Adrenal gland (tissue), 12 donors: Measurements from ENCODE around the gene FAM110A. TPM values are rescaled to one million over a fixed set of nuclear protein-coding genes. Genes with fewer than 3 reads are reported as not detected.
A peak's percentile ranks its signal among the peaks of the same experiment; 100 is the strongest.

ENCODE experiments used
- DNase-seq, 7 donors: peaks; one replicate each; pipeline ENCODE4 v3.0.0-alpha.2; 2019 to 2020
- H3K27ac ChIP-seq, 5 donors: fragments of 200-600 bp; sonication (generic) in 4 of 5; 1 replicate in 3 of 5; 2 replicates in 2 of 5; pipeline versions ENCODE4 v1.5.1 to v1.8.0; 2016 to 2020; ENCODE audit warnings: mild to moderate bottlenecking in 1 of 5
- H3K27me3 ChIP-seq: fragments of 200-600 bp; 2 replicates; pipeline ENCODE4 v1.8.0; 2021
- H3K36me3 ChIP-seq, 2 donors: fragments of 200-600 bp; replicated peaks in 1 of 2; 1 replicate in 1 of 2; 2 replicates in 1 of 2; pipeline versions ENCODE4 v1.5.1 to v1.8.0; 2018 to 2022
- H3K4me1 ChIP-seq, 2 donors: fragments of 200-600 bp; replicated peaks in 1 of 2; 1 replicate in 1 of 2; 2 replicates in 1 of 2; pipeline versions ENCODE4 v1.5.1 to v1.8.0; 2018 to 2021
- H3K4me3 ChIP-seq, 4 donors: fragments of 200-600 bp; sonication (generic) in 3 of 4; one replicate each; pipeline ENCODE4 v1.5.1; 2016 to 2018
- H3K9me3 ChIP-seq, 3 donors: fragments of 200-600 bp; sonication (generic) in 1 of 3; replicated peaks in 1 of 3; 1 replicate in 2 of 3; 2 replicates in 1 of 3; pipeline versions ENCODE4 v1.5.1 to v1.8.0; 2016 to 2021
- CTCF ChIP-seq, 6 experiments: fragments of 450-650 bp in 4 of 6; fragments of 200-600 bp in 2 of 6; sonication (generic) in 1 of 6; IDR thresholded peaks; 1 replicate in 5 of 6; 2 replicates in 1 of 6; pipeline versions ENCODE4 v1.5.1 to v1.8.0; 2016 to 2021; ENCODE audit warnings: antibody characterized with exemption in 6 of 6, mild to moderate bottlenecking in 2 of 6, moderate library complexity in 1 of 6
- POLR2A ChIP-seq, 2 donors: fragments of 450-650 bp; IDR thresholded peaks; one replicate each; pipeline ENCODE4 v1.6.1; 2017; ENCODE audit warnings: antibody characterized with exemption in 2 of 2, mild to moderate bottlenecking in 2 of 2, moderate library complexity in 1 of 2
- WGBS, 4 donors: extraction: QIAGEN DNeasy Blood & Tissue Kit in 2 of 4; methylation state at CpG; one replicate each; pipeline versions ENCODE4 v1.1.5 to v1.1.7; 2013 to 2017; 5-methylcytosine and 5-hydroxymethylcytosine counted together
- intact Hi-C, 2 donors: fragments of 100-400 bp; cut with DNase I; formaldehyde crosslinking; loops; one replicate each; pipeline versions ENCODE4 v1.14.1 to v1.15.0; 2022 to 2023
- polyA plus RNA-seq, 3 donors: library from polyadenylated mRNA; stranded (reverse); fragments of 200-250 nt in 2 of 3; fragments of 350-450 nt in 1 of 3; fragmentation: Illumina TruSeq in 1 of 3; extraction: RNeasy Lipid Tissue Mini Kit (QIAGEN cat#74804) in 1 of 3; gene quantifications; one replicate each; pipeline ENCODE4 v1.2.3, GENCODE V29; 2013 to 2014
- total RNA-seq, 9 donors: library from RNA; depleted of rRNA in 4 of 9; stranded (reverse); fragments of >200 nt in 4 of 9; fragments of 120-200 nt in 1 of 9; fragmentation: NEBNext Ultra II Directional in 1 of 9; extraction: Animal tissue kit (Norgen Biotek cat#: 25700) in 1 of 9; gene quantifications; one replicate each; pipeline versions ENCODE4 v1.1.0 to v1.2.4, GENCODE V29; 2013 to 2023
- donor health status: healthy with polysubstance abuse.
- donor health status: Bipolar disorder and iron deficiency.
- donor health status: DM: yes; HTN: yes; CAD: no.
- donor health status: DM: no; HTN: no; CAD: no.
- donor health status: DM: no; HTN: no; CAD: no.
- donor health status: DM: yes; HTN: yes; CAD: no.

The FAM110A gene
- total and polyA plus RNA-seq, 12 donors: 2.2 to 16.7 (median 8.4) TPM

- Histone ChIP-seq H3K36me3 (no peaks in the 10 kb centered on the region), H3K4me1 (no peaks in the 10 kb centered on the region), H3K27ac (no peak overlapping the region), H3K4me3 (no peak overlapping the region), H3K27me3 (no peaks in the 10 kb centered on the region), H3K9me3 (no peaks in the 10 kb centered on the region)
- DNase-seq: peak in 1 of 7 donors; percentile 12
- intact Hi-C loops: loop anchor here in 1 of 2 donors (10.0 kb wide), 1 partner anchor 292 kb away; the partner anchor contains the start of gene PSMF1
- 73 to 91% (median 81%) methylated on average over 7 to 12 of the region's 12 CpGs for WGBS, 4 donors
- no peak for TF ChIP-seq CTCF (IDR thresholded peaks at IDR 0.05)
- TF ChIP-seq POLR2A (IDR thresholded peaks at IDR 0.05): no peak
Measured at GRCh38 chr20:822651-823573, 10.6 kb upstream of the FAM110A start.

- intact Hi-C loops: loop anchor here in 1 of 2 donors (10.0 kb wide), 1 partner anchor 291 kb away; the partner anchor contains the start of gene PSMF1
- DNase-seq: no peak
- Histone ChIP-seq H3K9me3 (no peaks in the 10 kb centered on the region), H3K36me3 (no peaks in the 10 kb centered on the region), H3K27ac (no peak overlapping the region), H3K27me3 (no peaks in the 10 kb centered on the region), H3K4me3 (no peak overlapping the region), H3K4me1 (no peaks in the 10 kb centered on the region)
- WGBS, 4 donors: 92 to 96% (median 94%) methylated on average over 4 of the region's 4 CpGs
- TF ChIP-seq POLR2A (IDR thresholded peaks at IDR 0.05) (no peak), CTCF (IDR thresholded peaks at IDR 0.05) (no peak)
Measured at GRCh38 chr20:823574-823902, 10.0 kb upstream of the FAM110A start.

- DNase-seq: peak in 1 of 7 donors; percentile 6
- TF ChIP-seq POLR2A (IDR thresholded peaks at IDR 0.05) (no peak), CTCF (IDR thresholded peaks at IDR 0.05) (no peak)
- Histone ChIP-seq H3K4me1 (no peaks in the 10 kb centered on the region), H3K4me3 (no peak overlapping the region), H3K27ac (no peak overlapping the region), H3K9me3 (no peaks in the 10 kb centered on the region), H3K36me3 (no peaks in the 10 kb centered on the region), H3K27me3 (no peaks in the 10 kb centered on the region)
- intact Hi-C loops: loop anchor here in 1 of 2 donors (10.0 kb wide), 1 partner anchor 290 kb away; the partner anchor contains the start of gene PSMF1
- WGBS, 4 donors: 83 to 100% (median 94%) methylated on average over 4 of the region's 4 CpGs
Measured at GRCh38 chr20:824490-824889, 9.0 kb upstream of the FAM110A start.

GRCh38 chr20:824916-825315 is 8.6 kb upstream of the FAM110A start:
- TF ChIP-seq CTCF (IDR thresholded peaks at IDR 0.05): no peak
- TF ChIP-seq POLR2A (IDR thresholded peaks at IDR 0.05): no peak
- DNase-seq: peak in 2 of 7 donors; percentile 11 to 12
- 75 to 89% (median 80%) methylated on average over 3 to 4 of the region's 4 CpGs for WGBS, 4 donors
- no peaks in the 10 kb centered on the region for H3K27me3 ChIP-seq
- H3K4me3 ChIP-seq: no peak overlapping the region
- H3K4me1 ChIP-seq: no peaks in the 10 kb centered on the region
- no peaks in the 10 kb centered on the region for H3K36me3 ChIP-seq
- no peak overlapping the region for H3K27ac ChIP-seq
- no peaks in the 10 kb centered on the region for H3K9me3 ChIP-seq
- intact Hi-C loops: loop anchor here in 1 of 2 donors (10.0 kb wide), 1 partner anchor 290 kb away; the partner anchor contains the start of gene PSMF1
